ENCODE measurements around the gene MAOA. TPM values are rescaled to one million over a fixed set of nuclear protein-coding genes. Genes with fewer than 3 reads are reported as not detected.

Gene MAOA
- total and polyA plus RNA-seq, 9 of the 15 experiments (the other 6 are each of a cell fraction or from before 2014, with no cell fraction given): 0.68 to 2.7 (median 1.9) TPM

GRCh38 chrX:43640482-43640881 is 15.6 kb upstream of the MAOA start (continued):
- TF ChIP-seq ETS1 (conservative IDR thresholded peaks at IDR 0.05; ENCODE audit: control insufficient read depth, low read depth, low read length) (no peak), PHF21A (IDR thresholded peaks at IDR 0.05; ENCODE audit: borderline replicate concordance, low read depth) (no peak), NCOA2 (IDR thresholded peaks at IDR 0.05; ENCODE audit: partially characterized antibody in 2 of 2) (no peak), SIX5 (IDR thresholded peaks at IDR 0.05; ENCODE audit: borderline replicate concordance in 1 of 2, insufficient read depth in 1 of 2, low read depth in 1 of 2, low read length in 2 of 2) (no peak), ZNF384 (IDR thresholded peaks at IDR 0.05; ENCODE audit: low read depth, low read length) (no peak), FOXA3 (CRISPR knock-in tag; conservative IDR thresholded peaks at IDR 0.05 in 1 of 2, IDR thresholded peaks at IDR 0.05 in 1 of 2) (no peak), TEAD4 (IDR thresholded peaks at IDR 0.05; ENCODE audit: low read length) (no peak), TEAD4 (CRISPR knock-in tag; IDR thresholded peaks at IDR 0.05; ENCODE audit: borderline replicate concordance) (no peak)

- Histone ChIP-seq H3K4me2 (ENCODE audit: insufficient read depth, low read length) (no peak overlapping the region), H3K27ac (ENCODE audit: extremely low read depth, low read depth, low read length) (no peak overlapping the region), H3K4me1 (replicated peaks in 1 of 2; ENCODE audit: control insufficient read depth in 2 of 2, insufficient read depth in 2 of 2, low read length in 2 of 2) (peaks cover 0 to 3% of the 10 kb centered on the region in 2 experiments; a peak in 1 of 5 replicates), H3K27me3 (ENCODE audit: control insufficient read depth in 2 of 2, insufficient read depth in 2 of 2, low read length in 2 of 2) (peaks cover 0 to 5% of the 10 kb centered on the region in 2 experiments; a peak in 2 of 5 replicates), H3K36me3 (ENCODE audit: control insufficient read depth, insufficient read depth, low read length) (no peaks in the 10 kb centered on the region), H3K9me3 (replicated peaks; ENCODE audit: control insufficient read depth, insufficient read depth, low read depth, low read length) (no peaks in the 10 kb centered on the region), H2AFZ (ENCODE audit: low read depth, low read length) (no peak overlapping the region), H3K79me2 (ENCODE audit: control insufficient read depth, insufficient read depth, low read length) (no peaks in the 10 kb centered on the region), H3K4me3 (no peak overlapping the region), H3K9me1 (ENCODE audit: control insufficient read depth, insufficient read depth, low read length) (no peaks in the 10 kb centered on the region), H3K9ac (ENCODE audit: insufficient read depth in 1 of 2, low read depth in 2 of 2, low read length in 2 of 2) (no peak overlapping the region), H4K20me1 (replicated peaks; ENCODE audit: control insufficient read depth, insufficient read depth, low read length) (no peaks in the 10 kb centered on the region)
- POLR2A ChIA-PET: no interaction called here
- in situ Hi-C loops (cut with MboI) (no loop called here), intact Hi-C loops (cut with micrococcal nuclease) (no loop called here)
- BruUV-seq (replicated peaks): no TSS peak
- FAIRE-seq (no peak), ATAC-seq (no peak), DNase-seq (ENCODE audit: extremely low read depth in 1 of 4, low spot score in 3 of 4) (no peak)
- CTCF ChIA-PET (ENCODE audit: low intra/inter-chr PET ratio): no interaction called here
- no peak for TF ChIP-seq SMARCA5 (IDR thresholded peaks at IDR 0.05)
- TF ChIP-seq ARID3B (CRISPR knock-in tag; IDR thresholded peaks at IDR 0.05; ENCODE audit: borderline replicate concordance): no peak
- no peak for TF ChIP-seq FOXA3 (CRISPR knock-in tag; conservative IDR thresholded peaks at IDR 0.05 in 1 of 2, IDR thresholded peaks at IDR 0.05 in 1 of 2)
- TF ChIP-seq CHD1 (IDR thresholded peaks at IDR 0.05; ENCODE audit: low read length): no peak
- no peak for TF ChIP-seq MBD1 (CRISPR knock-in tag; IDR thresholded peaks at IDR 0.05)
- TF ChIP-seq, protein P1, sequence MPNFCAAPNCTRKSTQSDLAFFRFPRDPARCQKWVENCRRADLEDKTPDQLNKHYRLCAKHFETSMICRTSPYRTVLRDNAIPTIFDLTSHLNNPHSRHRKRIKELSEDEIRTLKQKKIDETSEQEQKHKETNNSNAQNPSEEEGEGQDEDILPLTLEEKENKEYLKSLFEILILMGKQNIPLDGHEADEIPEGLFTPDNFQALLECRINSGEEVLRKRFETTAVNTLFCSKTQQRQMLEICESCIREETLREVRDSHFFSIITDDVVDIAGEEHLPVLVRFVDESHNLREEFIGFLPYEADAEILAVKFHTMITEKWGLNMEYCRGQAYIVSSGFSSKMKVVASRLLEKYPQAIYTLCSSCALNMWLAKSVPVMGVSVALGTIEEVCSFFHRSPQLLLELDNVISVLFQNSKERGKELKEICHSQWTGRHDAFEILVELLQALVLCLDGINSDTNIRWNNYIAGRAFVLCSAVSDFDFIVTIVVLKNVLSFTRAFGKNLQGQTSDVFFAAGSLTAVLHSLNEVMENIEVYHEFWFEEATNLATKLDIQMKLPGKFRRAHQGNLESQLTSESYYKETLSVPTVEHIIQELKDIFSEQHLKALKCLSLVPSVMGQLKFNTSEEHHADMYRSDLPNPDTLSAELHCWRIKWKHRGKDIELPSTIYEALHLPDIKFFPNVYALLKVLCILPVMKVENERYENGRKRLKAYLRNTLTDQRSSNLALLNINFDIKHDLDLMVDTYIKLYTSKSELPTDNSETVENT (CRISPR knock-in tag; IDR thresholded peaks at IDR 0.05): no peak
- TF ChIP-seq JUNB (CRISPR knock-in tag; conservative IDR thresholded peaks at IDR 0.05): no peak
- no peak for TF ChIP-seq ZNF143 (CRISPR knock-in tag; IDR thresholded peaks at IDR 0.05)
These were observed 14.4 kb upstream of the MAOA start for GRCh38 chrX:43641691-43642090.
